Ishikawa (cell line): Measurements from ENCODE around the gene MYL7.

Experiments
- CEBPB ChIP-seq: IDR thresholded peaks from 2 replicates; pipeline ENCODE4 v1.6.1; 2012
- CREB1 ChIP-seq: IDR thresholded peaks from 2 replicates; pipeline ENCODE4 v1.6.1; 2012; ENCODE audit warnings: low read depth
- EGR1 ChIP-seq: IDR thresholded peaks from 2 replicates; pipeline ENCODE4 v1.6.1; 2012
- EP300 ChIP-seq: IDR thresholded peaks from 2 replicates; pipeline ENCODE4 v1.6.1; 2012; ENCODE audit warnings: borderline replicate concordance
- FOXM1 ChIP-seq: IDR thresholded peaks from 2 replicates; pipeline ENCODE4 v1.6.1; 2012; ENCODE audit warnings: low read depth, borderline replicate concordance
- NFIC ChIP-seq: IDR thresholded peaks from 2 replicates; pipeline ENCODE4 v1.6.1; 2012
- RAD21 ChIP-seq: IDR thresholded peaks from 2 replicates; pipeline ENCODE4 v1.6.1; 2012; ENCODE audit warnings: low read depth
- REST ChIP-seq: IDR thresholded peaks from 2 replicates; pipeline ENCODE4 v1.6.1; 2012; ENCODE audit warnings: low read depth, mild to moderate bottlenecking
- TAF1 ChIP-seq: IDR thresholded peaks from 2 replicates; pipeline ENCODE4 v1.6.1; 2012; ENCODE audit warnings: low read depth, mild to moderate bottlenecking
- TCF12 ChIP-seq: IDR thresholded peaks from 2 replicates; pipeline ENCODE4 v1.6.1; 2012; ENCODE audit warnings: low read depth
- TEAD4 ChIP-seq: IDR thresholded peaks from 2 replicates; pipeline ENCODE4 v1.6.1; 2012
- YY1 ChIP-seq: IDR thresholded peaks from 2 replicates; pipeline ENCODE4 v1.6.1; 2012; ENCODE audit warnings: low read depth
- ZBTB7A ChIP-seq: IDR thresholded peaks from 2 replicates; pipeline ENCODE4 v1.6.1; 2012; ENCODE audit warnings: low read depth
- TF ChIP-seq, protein P1 (sequence below): IDR thresholded peaks from 2 replicates; pipeline ENCODE4 v1.6.1; 2012
- TF ChIP-seq, protein P2 (sequence below): IDR thresholded peaks from 2 replicates; pipeline ENCODE4 v1.6.1; 2012

MYL7 gene

GRCh38 chr7:44142028-44142427 is 896 bp upstream of the MYL7 start:
- TF ChIP-seq, protein P1, sequence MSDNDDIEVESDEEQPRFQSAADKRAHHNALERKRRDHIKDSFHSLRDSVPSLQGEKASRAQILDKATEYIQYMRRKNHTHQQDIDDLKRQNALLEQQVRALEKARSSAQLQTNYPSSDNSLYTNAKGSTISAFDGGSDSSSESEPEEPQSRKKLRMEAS = no peak
- TF ChIP-seq EGR1 = no peak

DNA sequence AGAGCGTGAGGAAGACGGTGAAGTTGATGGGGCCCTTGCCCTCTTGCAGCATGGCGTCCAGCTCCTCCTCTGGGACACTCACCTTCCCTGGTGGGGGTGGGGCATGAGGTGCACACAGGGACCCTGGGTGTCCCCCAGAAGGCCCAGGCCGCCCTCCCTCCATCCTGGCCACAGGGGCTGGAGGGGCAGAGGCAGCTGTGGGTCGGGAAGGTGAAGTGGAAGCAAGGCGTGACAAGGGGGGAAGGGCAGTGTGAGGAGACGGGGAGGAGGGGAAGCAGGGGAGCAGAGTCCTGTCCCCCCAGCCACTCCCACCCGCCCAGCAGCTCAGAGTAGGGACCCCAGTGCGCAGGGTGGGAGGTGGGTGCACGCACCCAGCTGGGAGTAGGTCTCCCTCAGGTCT is 791 bp downstream of the MYL7 start:
- TF ChIP-seq RAD21 (no peak), REST (no peak), CEBPB (no peak), CREB1 (no peak)

- TF ChIP-seq EGR1 = no peak
- TF ChIP-seq, protein P2, sequence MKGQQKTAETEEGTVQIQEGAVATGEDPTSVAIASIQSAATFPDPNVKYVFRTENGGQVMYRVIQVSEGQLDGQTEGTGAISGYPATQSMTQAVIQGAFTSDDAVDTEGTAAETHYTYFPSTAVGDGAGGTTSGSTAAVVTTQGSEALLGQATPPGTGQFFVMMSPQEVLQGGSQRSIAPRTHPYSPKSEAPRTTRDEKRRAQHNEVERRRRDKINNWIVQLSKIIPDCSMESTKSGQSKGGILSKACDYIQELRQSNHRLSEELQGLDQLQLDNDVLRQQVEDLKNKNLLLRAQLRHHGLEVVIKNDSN = no peak
- no peak for TF ChIP-seq TEAD4
- no peak for TF ChIP-seq TAF1
- no peak for TF ChIP-seq FOXM1
- no peak for TF ChIP-seq TCF12
- TF ChIP-seq REST = no peak
- no peak for TF ChIP-seq RAD21
- no peak for TF ChIP-seq NFIC
- no peak for TF ChIP-seq ZBTB7A
- TF ChIP-seq, protein P1 = no peak
- no peak for TF ChIP-seq CEBPB
- TF ChIP-seq YY1 = no peak
- no peak for TF ChIP-seq EP300
- no peak for TF ChIP-seq CREB1
Measured at GRCh38 chr7:44139311-44140010, 1.7 kb downstream of the MYL7 start.

- no peak for TF ChIP-seq TCF12
Measured at GRCh38 chr7:44138698-44139097, 2.4 kb downstream of the MYL7 start.

DNA sequence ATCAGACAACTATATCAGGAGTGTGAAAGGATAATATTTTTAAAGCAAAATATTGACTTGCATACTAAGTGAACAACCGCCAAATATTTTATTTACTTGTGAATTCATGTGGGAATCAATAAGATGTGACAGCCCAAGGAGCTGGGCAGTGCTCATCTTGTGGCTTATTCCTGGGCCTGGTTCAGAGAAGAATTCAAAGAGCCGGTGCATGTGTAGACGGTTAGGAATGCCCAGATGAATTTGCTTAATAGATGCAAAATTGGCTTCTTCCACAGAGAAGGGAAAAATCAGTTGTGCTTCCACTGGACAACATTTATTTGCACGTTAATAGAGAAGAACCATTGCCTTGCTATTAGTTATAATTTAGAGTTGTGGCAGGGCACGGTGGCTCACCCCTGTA is 4.4 kb downstream of the MYL7 start:
- TF ChIP-seq REST (no peak), CREB1 (no peak), YY1 (no peak), EGR1 (no peak), TCF12 (no peak), NFIC (no peak), RAD21 (no peak), TEAD4 (no peak)
- TF ChIP-seq, protein P2 = no peak
- TF ChIP-seq, protein P1 = no peak
